ENCODE measurements around the gene NBEA.

Gene NBEA

GRCh38 chr13:35617420-35617819, 675.4 kb downstream of the NBEA start:
- TF ChIP-seq, protein P1, sequence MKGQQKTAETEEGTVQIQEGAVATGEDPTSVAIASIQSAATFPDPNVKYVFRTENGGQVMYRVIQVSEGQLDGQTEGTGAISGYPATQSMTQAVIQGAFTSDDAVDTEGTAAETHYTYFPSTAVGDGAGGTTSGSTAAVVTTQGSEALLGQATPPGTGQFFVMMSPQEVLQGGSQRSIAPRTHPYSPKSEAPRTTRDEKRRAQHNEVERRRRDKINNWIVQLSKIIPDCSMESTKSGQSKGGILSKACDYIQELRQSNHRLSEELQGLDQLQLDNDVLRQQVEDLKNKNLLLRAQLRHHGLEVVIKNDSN (IDR thresholded peaks at IDR 0.05) = no peak
- TF ChIP-seq MAX (IDR thresholded peaks at IDR 0.05) (no peak), TAF1 (IDR thresholded peaks at IDR 0.05; ENCODE audit: low read depth) (no peak), ZBTB7A (IDR thresholded peaks at IDR 0.05; ENCODE audit: low read depth) (no peak)

- no peak for TF ChIP-seq CEBPB (IDR thresholded peaks at IDR 0.05)
- no peak for TF ChIP-seq FOXM1 (IDR thresholded peaks at IDR 0.05; ENCODE audit: borderline replicate concordance, low read depth)
- TF ChIP-seq TCF12 (IDR thresholded peaks at IDR 0.05; ENCODE audit: low read depth) = no peak
- no peak for TF ChIP-seq CREB1 (IDR thresholded peaks at IDR 0.05; ENCODE audit: low read depth)
- TF ChIP-seq ZBTB7A (IDR thresholded peaks at IDR 0.05; ENCODE audit: low read depth) = no peak
- no peak for TF ChIP-seq MAX (IDR thresholded peaks at IDR 0.05)
- no peak for TF ChIP-seq REST (IDR thresholded peaks at IDR 0.05; ENCODE audit: low read depth)
Measured at GRCh38 chr13:35618565-35619083, 676.6 kb downstream of the NBEA start.

- TF ChIP-seq CREB1 (IDR thresholded peaks at IDR 0.05; ENCODE audit: low read depth) (no peak), TCF12 (IDR thresholded peaks at IDR 0.05; ENCODE audit: low read depth) (no peak), NFIC (IDR thresholded peaks at IDR 0.05) (no peak), FOXM1 (IDR thresholded peaks at IDR 0.05; ENCODE audit: borderline replicate concordance, low read depth) (no peak), MAX (IDR thresholded peaks at IDR 0.05) (no peak), RAD21 (IDR thresholded peaks at IDR 0.05; ENCODE audit: low read depth) (no peak), REST (IDR thresholded peaks at IDR 0.05; ENCODE audit: low read depth) (no peak), TAF1 (IDR thresholded peaks at IDR 0.05; ENCODE audit: low read depth) (no peak), TEAD4 (IDR thresholded peaks at IDR 0.05) (no peak), EGR1 (IDR thresholded peaks at IDR 0.05) (no peak), ZBTB7A (IDR thresholded peaks at IDR 0.05; ENCODE audit: low read depth) (no peak), EP300 (IDR thresholded peaks at IDR 0.05; ENCODE audit: borderline replicate concordance) (no peak)
- TF ChIP-seq, protein P1 (IDR thresholded peaks at IDR 0.05) = no peak
Measured at GRCh38 chr13:35621989-35622388, 679.9 kb downstream of the NBEA start.

- no peak for TF ChIP-seq NFIC (IDR thresholded peaks at IDR 0.05)
- no peak for TF ChIP-seq TEAD4 (IDR thresholded peaks at IDR 0.05)
Measured at GRCh38 chr13:35629026-35629425, 687.0 kb downstream of the NBEA start.

- TF ChIP-seq TEAD4 (IDR thresholded peaks at IDR 0.05) = peak; percentile 50
- no peak for TF ChIP-seq CREB1 (IDR thresholded peaks at IDR 0.05; ENCODE audit: low read depth)
- no peak for TF ChIP-seq FOXM1 (IDR thresholded peaks at IDR 0.05; ENCODE audit: borderline replicate concordance, low read depth)
- TF ChIP-seq TAF1 (IDR thresholded peaks at IDR 0.05; ENCODE audit: low read depth) = no peak
- TF ChIP-seq YY1 (IDR thresholded peaks at IDR 0.05; ENCODE audit: low read depth) = no peak
- no peak for TF ChIP-seq TCF12 (IDR thresholded peaks at IDR 0.05; ENCODE audit: low read depth)
- TF ChIP-seq EP300 (IDR thresholded peaks at IDR 0.05; ENCODE audit: borderline replicate concordance) = no peak
- peak; percentile 54 for TF ChIP-seq RAD21 (IDR thresholded peaks at IDR 0.05; ENCODE audit: low read depth)
Measured at GRCh38 chr13:35630551-35631275, 688.6 kb downstream of the NBEA start.

GRCh38 chr13:35631666-35632065, 689.6 kb downstream of the NBEA start:
- TF ChIP-seq ZBTB7A (IDR thresholded peaks at IDR 0.05; ENCODE audit: low read depth) (no peak), CEBPB (IDR thresholded peaks at IDR 0.05) (no peak), TAF1 (IDR thresholded peaks at IDR 0.05; ENCODE audit: low read depth) (no peak), TEAD4 (IDR thresholded peaks at IDR 0.05) (no peak), YY1 (IDR thresholded peaks at IDR 0.05; ENCODE audit: low read depth) (no peak)

All from Ishikawa (cell line).